Left kidney (tissue), 8 donors: Measurements from ENCODE around the gene PHOX2A. TPM values are rescaled to one million over a fixed set of nuclear protein-coding genes. Genes with fewer than 3 reads are reported as not detected.
"Not testable (repeated sequence)": the region's sequence is repeated elsewhere in the genome, so short reads cannot be mapped to it uniquely, and the experiment has no call there.

Experiments
- DNase-seq: peaks from one replicate; pipeline ENCODE4 v3.0.0-alpha.2; 2013
- long read RNA-seq, 8 donors: transcript quantifications; one replicate each; lab custom pipeline, GENCODE V29; 2026
- polyA plus RNA-seq: library from polyadenylated mRNA; unstranded; fragments of 120-200 nt; gene quantifications from one replicate; pipeline ENCODE4 v1.2.1, GENCODE V29; 2013; ENCODE audit not compliant: insufficient read length

The PHOX2A gene
- not detected for polyA plus RNA-seq
- long read RNA-seq, donor 1: 0 reads
- long read RNA-seq, donor 2: 0 reads
- long read RNA-seq, donor 3: 0 reads
- long read RNA-seq, donor 4: 0 reads
- long read RNA-seq, donor 5, partial matches to known transcripts: 59 of 59 reads
- long read RNA-seq, donor 5, other reads (novel, unspliced or antisense): 0 of 59 reads
- long read RNA-seq, donor 6: 0 reads
- long read RNA-seq, donor 7: 0 reads
- long read RNA-seq, donor 8: 0 reads

DNA sequence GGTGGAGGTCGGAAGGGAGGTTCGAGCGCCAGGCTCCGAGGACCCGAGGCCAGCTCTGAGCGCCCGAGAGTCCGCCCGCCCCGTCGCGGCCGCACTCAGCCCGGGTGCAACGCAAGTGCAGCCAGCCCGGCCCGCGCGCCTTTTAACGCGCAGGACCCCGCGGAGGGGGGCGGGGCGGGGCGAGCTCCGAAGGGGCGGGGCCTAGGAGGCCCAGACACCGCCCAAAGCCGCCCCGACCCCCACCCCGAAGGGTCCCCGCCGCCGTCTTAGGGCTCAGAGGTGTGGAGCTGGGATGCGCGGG, at the start of gene PHOX2A:
Gene PHOX2A (minus strand): TSS at position 117 of the 301 bp plus-strand sequence. CDS start 172 bp downstream, outside the sequence.
- peak; percentile 13 for DNase-seq

DNA sequence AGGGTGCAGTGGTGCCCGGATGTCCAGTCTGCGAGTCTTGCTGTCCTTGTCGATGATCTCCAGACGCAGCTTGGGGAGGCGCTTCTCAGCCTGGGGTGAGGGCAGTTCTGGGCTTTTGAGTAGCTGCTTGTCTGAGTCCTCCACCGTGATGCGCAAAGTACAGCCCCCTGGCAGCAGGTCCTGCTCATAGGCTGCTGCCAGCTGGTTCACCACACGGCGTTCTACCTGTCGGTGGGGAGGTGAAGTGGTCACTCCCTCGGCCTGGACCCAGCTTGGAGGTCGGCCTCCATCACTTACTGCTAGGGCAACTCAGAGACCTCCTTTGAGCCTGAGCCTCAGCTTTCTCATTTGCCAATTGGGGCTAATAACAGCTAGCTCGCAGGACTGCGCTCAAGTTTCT, 49.4 kb upstream of the PHOX2A start:
- DNase-seq: no peak

DNA sequence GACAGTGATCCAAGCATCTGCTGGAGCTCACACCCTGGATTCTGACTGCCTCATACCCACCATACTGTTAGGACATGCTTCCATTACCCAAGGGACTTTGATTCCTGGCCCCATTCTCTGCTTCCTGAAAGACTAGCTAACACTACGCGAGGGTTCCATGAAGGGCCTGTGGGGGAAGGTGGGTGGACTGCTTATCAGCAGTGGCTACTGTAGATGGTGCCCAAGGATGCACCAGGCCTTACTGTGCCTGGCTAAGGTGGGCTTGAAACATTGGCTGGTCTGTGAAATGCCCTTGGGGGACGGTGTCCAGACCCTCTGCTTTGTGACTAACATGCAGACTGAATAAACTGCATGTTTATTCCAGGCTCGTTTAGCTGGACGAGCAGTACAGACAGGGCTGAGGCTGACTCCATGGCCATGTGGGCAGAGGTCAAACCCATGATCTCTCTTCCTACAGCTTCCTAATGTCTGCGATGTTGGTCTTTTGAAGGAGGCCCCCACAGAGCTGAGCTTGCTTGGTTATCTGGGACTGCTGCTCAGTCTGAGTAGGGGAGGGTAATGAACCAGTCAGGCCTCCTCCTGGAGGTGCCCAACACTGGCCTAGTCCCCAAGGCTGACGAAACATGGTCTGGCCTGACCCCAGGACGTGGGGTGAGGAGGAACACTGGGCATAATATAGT, 48.3 kb upstream of the PHOX2A start:
- no peak for DNase-seq

DNA sequence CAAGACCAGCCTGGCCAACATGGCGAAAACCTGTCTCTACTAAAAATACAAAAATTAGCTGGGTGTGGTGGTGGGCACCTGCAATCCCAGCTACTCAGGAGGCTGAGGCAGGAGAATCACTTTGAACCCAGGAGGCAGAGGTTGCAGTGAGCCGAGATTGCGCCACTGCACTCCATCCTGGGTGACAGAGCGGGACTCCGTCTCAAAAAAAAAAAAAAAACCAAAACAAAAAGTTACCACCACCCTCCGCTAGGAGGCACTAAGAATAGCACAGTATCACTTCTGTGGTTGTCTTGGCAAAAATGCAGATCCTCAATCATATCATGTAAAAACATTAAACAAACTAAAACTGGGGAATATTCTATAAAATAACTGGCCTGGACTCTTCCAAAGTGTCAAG, 46.8 kb upstream of the PHOX2A start:
- not testable (repeated sequence) for DNase-seq

DNA sequence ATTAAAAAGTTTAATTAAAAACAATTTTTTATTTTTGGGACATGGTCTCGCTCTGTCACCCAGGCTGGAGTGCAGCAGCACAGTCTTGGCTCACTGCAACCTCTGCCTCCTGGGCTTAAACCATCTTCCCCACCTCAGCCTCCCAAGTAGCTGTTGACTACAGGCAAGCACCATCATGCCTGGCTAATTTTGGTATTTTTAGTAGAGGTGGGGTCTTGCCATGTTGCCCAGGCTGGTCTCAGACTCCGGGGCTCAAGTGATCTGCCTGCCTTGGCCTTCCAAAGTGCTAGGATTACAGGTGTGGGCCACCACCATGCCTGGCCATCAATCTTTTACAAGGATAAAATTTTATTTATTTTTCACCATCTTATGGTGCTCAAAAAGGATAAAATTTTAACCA, 43.3 kb upstream of the PHOX2A start:
- no peak for DNase-seq

DNA sequence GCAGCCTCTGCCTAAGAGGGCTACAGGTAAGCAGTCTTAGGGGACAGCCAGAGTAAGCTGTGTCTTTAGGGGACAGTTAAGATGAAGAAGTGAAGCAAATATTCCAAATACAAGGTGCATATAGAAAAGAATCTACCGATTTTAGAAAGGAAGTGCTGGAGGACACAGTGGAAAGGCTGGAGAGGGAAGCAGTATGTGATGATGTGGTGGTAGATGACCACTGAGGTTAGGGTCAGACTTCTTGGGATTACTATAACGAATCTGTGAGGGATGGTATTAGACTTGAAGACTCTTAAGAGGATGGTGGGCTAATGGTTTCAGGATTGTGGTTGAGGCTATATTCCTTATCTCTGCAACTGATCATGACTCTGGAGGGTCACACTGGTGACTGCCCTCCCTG, 40.0 kb upstream of the PHOX2A start:
- DNase-seq: no peak

DNA sequence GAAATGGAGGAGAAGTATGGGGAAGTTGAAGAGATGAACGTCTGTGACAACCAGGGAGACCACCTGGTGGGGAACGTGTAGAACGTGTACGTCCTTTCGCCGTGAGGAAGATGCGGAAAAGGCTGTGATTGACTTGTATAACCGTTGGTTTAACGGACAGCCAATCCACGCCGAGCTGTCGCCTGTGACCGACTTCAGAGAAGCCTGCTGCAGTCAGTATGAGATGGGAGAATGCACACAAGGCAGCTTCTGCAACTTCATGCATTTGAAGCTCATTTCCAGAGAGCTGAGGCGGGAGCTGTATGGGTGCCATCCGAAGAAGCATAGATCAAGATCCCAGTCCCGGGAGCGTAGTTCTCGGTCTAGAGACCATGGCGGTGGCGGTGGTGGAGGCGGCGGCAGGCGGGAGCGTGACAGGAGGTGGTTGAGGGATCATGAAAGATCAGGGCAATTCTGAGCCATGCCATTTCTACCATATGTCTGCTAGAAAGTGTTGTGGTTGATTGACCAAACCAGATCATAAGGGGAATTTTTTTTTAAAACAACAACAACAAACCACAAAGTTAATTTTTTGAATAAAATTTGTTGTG, 36.8 kb upstream of the PHOX2A start:
- no peak for DNase-seq

DNA sequence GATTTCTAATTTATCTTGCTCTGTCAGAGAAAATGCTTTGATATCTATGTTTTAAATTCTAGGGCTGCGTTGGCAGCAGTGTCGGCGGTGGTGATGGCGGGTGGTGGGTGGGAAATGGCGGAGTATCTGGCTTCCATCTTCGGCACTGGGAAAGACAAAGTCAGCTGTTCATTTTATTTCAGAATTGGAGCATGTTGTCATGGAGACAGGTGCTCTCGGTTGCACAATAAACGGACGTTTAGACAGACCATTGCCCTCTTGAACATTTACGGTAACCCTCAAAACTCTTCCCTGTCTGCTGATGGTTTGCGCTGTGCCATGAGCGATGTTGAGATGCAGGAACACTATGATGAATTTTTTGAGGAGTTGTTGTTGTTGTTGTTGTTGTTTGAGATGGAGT, 36.1 kb upstream of the PHOX2A start:
- no peak for DNase-seq

DNA sequence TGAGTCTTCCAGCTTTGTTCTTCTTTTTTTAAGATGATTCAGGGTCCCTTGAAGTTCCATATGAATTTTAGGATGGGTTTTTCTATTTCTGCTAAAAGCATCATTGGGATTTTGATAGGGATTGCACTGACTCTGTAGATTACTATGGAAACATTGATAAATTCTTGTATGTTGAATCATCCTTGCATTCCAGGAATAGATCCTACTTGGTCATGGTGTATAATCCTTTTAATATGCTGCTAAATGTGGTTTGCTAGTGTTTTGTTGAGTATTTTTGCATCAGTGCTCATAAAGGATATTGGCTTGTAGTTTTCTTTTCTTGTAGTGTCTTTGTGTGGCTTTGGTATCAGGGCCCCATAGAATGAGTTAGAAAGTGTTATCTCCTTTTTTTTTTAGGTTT, 34.9 kb upstream of the PHOX2A start:
- DNase-seq: no peak

DNA sequence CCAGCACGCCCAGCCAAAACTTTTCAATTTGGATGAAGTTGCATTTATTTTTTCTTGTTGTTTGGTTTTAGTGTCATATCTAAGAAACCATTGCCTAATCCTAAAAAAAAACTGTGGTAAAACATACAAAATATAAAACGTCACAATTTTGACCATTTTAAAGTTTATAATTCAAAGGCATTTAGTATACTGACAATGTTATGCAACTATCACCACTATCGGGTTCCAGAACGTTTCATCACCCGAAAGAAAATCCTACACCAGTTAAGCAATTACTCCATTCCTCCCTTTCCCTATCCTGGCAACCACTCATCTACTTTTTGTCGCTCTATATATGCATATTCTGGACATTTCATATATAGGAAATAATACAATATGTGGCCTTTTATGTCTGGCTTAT, 30.5 kb upstream of the PHOX2A start:
- DNase-seq: no peak

DNA sequence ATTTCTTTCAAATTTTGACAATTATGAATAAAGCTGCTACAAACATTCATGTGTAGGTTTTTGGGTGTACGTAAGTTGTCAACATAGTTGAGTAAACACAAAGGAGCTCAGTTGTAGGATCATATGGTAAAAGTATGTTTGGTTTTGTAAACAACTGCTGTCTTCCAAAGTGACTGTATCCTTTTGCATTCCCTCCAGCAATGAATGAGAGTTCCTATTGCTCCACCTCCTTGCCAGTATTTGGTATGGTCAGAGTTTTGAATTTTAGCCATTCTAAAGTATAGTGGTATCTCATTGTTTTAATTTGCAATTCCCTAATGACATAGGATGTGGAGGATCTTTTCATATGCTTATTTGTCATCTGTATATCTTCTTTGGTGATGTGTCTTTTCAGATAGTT, 28.0 kb upstream of the PHOX2A start:
- DNase-seq: no peak

DNA sequence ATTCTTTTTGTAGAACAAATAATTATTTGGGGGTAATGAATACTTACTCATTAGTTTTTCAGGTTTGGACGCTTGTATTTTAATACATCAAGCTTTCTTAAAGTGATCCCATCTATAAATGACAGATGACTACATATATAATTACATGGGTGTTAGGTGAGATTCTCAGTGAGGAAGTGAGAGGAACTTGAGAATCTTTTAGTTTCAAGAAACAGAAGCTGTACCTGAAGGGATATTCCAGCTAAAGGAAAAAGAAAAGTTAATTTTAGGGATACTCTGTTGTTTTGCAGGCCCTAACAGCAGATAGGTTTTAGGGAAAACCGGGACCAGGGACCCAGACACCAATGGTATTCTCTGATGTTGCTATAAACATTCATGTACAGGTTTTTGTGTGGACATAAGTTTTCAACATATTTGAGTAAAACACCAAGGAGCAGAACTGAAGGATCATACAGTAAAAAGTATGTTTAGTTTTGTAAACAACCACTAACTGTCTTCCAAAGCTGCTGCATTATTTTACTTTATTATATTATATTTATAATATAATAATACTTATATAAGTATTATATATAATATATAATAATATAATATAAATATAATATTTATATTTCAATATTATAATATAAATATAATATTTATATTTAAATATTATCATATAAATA, 24.1 kb upstream of the PHOX2A start:
- no peak for DNase-seq

DNA sequence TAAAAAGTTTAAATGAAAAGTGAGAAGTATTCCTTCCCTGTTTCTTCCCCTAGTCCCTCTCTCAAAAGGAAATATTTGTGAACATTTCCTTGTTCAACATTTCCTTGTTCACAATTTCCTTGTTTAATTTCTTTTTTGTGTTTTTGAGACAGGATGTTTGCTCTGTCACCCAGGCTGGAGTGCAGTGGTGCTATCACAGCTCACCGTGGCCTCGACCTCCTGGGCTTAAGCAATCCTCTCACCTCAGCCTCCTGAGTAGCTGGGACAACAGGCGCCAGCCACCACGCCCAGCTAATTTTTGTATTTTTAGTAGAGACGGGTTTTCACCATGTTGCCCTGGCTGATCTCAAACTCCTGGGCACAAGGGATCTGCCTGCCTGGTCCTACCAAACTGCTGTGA, 23.0 kb upstream of the PHOX2A start:
- not testable (repeated sequence) for DNase-seq

DNA sequence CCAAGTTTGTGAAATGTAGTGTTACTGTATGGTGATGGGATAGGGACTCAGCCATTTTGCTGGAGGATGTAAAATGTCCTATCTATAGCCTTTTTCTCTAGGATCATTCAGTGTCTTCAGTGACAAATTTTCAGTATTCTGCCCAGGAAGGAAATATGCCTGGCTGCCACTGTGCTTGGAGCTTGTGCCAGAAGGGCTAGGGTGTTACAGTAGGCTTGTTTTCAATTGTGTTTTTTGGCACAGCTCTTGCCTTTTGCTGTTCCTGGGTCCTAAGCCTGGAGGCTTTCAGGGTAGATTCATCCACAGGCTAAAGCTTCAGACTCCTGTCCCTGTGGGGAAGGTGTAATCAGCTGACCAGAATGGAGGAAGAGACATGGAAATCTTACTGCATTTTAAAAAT, 22.0 kb upstream of the PHOX2A start:
- no peak for DNase-seq

DNA sequence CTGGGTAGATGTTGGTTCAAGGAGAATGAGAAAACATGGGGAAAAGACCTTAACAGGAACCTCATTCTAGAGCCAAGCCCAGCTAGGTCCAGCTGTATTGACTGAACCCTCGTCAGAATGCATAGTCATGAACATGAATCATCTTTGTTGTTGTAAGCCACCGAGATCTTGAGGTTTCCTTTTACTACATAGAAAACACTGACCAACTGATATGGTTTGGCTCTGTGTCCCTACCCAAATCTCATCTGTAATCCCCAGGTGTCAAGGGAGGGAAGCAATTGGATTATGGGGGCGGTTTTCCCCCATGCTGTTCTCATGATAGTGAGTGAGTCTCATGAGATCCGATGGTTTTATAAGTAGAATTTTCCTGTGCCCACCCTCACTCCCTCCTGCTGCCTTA, 19.4 kb upstream of the PHOX2A start:
- no peak for DNase-seq

DNA sequence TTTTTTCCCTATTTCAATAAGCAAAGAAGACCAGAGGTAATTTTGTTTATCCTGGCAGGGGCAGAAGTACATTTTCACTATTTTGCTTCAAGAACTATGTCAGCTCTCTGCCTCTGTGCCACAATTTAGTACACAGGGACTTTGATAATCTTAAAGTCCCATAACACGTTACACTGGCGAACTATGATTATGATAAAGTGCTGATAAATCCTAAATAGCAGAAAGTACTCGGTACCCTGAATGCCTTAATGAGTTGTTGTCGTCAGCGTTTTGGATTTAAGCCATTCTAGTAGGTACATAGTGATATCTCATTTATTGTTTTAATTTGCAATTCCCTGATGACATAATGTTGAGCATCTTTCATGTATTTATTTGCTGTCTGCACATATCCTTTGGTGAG, 16.6 kb upstream of the PHOX2A start:
- no peak for DNase-seq

DNA sequence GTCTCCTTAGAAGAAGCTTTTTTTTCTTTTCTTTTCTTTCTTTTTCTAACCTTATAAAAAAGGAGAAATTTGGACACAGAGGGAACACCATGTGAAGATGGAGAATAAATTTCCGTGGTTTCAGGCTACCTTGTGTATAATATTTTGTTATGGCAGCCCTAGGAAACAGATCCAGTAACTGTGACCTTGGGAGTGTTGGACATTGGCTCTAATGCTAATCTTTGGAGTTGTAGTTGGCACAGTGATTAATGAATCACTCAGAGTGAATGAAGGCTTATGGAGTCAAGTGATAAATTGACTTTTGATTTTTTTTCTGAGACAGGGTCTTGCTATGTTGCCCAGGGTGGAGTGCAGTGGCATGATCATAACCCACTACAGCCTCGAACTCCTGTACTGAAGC, 15.5 kb upstream of the PHOX2A start:
- no peak for DNase-seq

DNA sequence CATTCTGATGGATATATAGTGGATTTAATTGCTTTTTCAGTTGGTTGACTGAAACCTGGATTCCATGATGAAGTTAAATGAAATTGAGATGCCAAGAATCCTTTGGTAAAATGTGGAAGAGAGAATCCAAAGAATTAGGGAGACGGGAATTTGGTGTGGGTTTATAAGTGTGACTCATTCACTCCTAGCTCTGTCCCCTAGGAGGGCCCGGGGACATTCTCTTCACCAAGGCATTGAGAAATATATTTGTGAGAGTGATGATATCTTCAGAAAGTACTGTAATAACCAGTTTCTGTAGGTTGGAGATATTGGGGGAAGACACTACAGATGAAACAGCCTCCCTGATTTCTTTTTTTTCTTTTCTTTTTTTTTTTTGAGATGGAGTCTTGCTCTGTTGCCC, 13.6 kb upstream of the PHOX2A start:
- DNase-seq: no peak

DNA sequence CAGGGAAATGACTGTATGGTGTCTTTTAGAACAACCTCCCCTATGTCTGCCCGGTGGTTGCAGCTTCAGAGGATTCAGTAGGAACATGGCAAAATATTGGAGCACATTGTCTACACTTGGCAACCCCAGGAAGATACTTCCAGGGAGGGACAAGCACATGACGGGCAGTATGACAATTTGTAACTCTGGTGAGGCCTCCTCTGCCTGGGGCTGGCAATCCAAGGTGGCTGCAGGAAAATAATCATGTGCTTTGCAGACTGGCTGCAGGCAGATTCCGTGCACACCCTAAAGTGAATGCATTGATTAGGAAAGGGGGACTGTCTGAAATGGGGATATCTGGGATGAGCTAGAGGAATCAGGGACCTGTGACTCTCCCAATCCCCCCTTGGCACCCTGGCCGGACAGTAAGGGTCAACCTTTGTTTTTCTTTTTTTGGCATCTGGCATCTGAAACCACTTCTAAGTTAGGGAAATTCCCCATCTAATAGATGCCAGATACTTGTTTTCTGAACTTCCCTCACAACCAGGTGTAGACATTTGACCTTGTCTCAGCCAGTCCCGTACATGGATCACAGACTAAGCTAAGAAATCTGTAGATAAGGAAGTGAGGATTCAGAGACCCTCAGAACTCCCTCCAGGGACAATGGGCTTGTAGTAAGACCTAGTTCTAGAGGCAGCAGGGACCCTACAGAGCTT, 10.5 kb upstream of the PHOX2A start:
- no peak for DNase-seq

DNA sequence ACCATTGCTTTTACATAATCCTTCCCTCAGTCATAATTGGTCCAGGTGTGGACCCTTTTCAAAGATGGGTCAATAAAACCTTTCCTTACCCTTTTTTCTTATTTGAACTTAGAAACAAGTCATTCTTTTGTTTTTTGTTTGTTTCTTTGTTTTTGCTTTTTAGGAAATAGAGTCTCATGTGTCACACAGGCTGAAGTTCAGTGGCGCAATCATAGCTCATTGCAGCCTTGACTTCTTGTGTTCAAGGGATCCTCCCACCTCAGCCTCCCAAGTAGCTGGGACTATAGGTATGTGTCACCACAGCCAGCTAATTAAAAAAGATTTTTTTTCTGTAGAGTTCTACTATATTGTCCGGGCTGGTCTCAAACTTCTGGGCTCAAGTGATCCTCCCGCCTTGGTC, 9.4 kb upstream of the PHOX2A start:
- no peak for DNase-seq

DNA sequence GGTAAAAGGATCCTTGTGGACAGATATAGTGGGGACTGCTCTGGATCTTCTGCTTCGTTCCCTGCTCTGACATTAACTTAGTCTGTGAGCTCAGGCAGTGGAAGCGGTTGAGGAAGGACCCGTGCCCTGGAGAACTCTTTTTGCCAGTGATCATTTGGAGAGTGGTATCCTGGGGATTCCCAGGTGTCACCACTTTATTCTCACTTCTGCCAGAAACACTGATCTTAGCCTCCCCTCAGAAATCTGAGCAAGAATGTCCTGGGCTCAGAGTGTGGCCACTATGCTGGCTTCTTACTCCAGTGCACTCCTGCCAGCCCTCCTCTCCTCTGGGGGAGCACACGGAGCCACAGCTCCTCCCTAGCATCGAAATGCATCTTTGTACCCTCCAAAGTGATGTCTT, 7.6 kb upstream of the PHOX2A start:
- no peak for DNase-seq

DNA sequence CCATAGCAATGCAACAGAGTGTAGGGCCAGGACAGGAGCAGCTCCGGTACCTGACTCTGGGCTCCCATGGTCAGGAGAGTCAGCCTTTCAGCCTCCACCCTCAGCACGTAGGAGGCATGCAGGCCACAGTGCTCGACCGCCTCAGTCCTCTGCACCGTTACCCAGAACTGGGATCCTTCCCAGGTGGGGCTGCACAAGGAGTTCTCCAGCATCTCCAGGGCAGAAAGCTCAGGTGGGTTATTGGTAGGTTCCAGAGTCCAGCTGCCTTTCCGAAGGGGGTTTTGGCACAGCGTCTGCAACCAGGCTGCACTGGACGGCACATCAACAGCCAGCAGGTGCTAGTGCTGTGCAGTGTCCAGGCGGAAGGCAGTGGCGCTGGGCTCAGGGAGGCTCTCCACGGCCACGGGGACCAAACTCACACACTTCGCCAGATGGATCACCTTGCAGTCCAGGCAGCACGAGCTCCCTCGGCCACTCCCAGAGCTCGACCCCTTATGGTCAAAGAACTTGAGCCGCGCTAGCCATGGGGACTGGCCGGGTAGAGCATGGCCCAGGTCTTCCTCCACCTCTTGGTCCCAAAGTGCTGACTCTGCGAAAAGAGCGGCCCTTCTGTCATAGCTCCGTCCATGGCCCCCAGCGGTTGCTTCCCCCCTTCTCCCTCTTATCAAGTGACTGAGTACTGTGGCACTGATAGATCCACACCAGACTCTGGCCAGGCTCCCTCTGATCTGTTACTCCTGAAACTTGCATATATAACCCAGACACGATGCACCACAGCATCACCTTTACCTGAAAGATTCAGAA, 6.9 kb upstream of the PHOX2A start:
- DNase-seq: no peak
